Measurements from ENCODE around the gene EHD4. TPM values are rescaled to one million over a fixed set of nuclear protein-coding genes. Genes with fewer than 3 reads are reported as not detected.

EHD4 gene
- total RNA-seq, 1 experiment from 2014 or later = 20.2 TPM

- no peaks in the 10 kb centered on the region for H3K27me3 Mint-ChIP-seq (ENCODE audit: unreplicated experiment)
- no peak overlapping the region for H3K27ac Mint-ChIP-seq (ENCODE audit: unreplicated experiment)
- intact Hi-C loops (cut with micrococcal nuclease; ENCODE audit: unreplicated experiment) = no loop called here
- peaks cover 2% of the 10 kb centered on the region for H3K36me3 Mint-ChIP-seq (ENCODE audit: insufficient read depth, unreplicated experiment)
- H3K4me3 Mint-ChIP-seq (ENCODE audit: low read depth, unreplicated experiment) = no peak overlapping the region
- H3K9me3 Mint-ChIP-seq (ENCODE audit: low read depth, unreplicated experiment) = no peaks in the 10 kb centered on the region
- CTCF ChIA-PET = no interaction called here
- H3K4me1 Mint-ChIP-seq (ENCODE audit: low read depth, unreplicated experiment) = no peaks in the 10 kb centered on the region
- BruUV-seq (replicated peaks) = no TSS peak
- no peak for TF ChIP-seq CTCF (IDR thresholded peaks at IDR 0.05; ENCODE audit: unreplicated experiment)
- no peak for DNase-seq
Observed at GRCh38 chr15:41977757-41978383, 5.5 kb upstream of the EHD4 start.

- no peak for DNase-seq
- intact Hi-C loops (cut with micrococcal nuclease; ENCODE audit: unreplicated experiment) = no loop called here
- no TSS peak for BruUV-seq (replicated peaks)
- no peaks in the 10 kb centered on the region for H3K4me1 Mint-ChIP-seq (ENCODE audit: low read depth, unreplicated experiment)
- no peak overlapping the region for H3K4me3 Mint-ChIP-seq (ENCODE audit: low read depth, unreplicated experiment)
- peaks cover 15% of the 10 kb centered on the region for H3K36me3 Mint-ChIP-seq (ENCODE audit: insufficient read depth, unreplicated experiment)
- H3K27ac Mint-ChIP-seq (ENCODE audit: unreplicated experiment) = no peak overlapping the region
- H3K27me3 Mint-ChIP-seq (ENCODE audit: unreplicated experiment) = no peaks in the 10 kb centered on the region
- H3K9me3 Mint-ChIP-seq (ENCODE audit: low read depth, unreplicated experiment) = no peaks in the 10 kb centered on the region
- CTCF ChIA-PET = no interaction called here
- no peak for TF ChIP-seq CTCF (IDR thresholded peaks at IDR 0.05; ENCODE audit: unreplicated experiment)
Observed at GRCh38 chr15:41975669-41976068, 3.3 kb upstream of the EHD4 start.

GRCh38 chr15:41974041-41974440 is 1.7 kb upstream of the EHD4 start:
- Mint-ChIP-seq H3K27ac (ENCODE audit: unreplicated experiment) (no peak overlapping the region), H3K36me3 (ENCODE audit: insufficient read depth, unreplicated experiment) (peaks cover 15% of the 10 kb centered on the region), H3K4me3 (ENCODE audit: low read depth, unreplicated experiment) (no peak overlapping the region), H3K9me3 (ENCODE audit: low read depth, unreplicated experiment) (no peaks in the 10 kb centered on the region), H3K4me1 (ENCODE audit: low read depth, unreplicated experiment) (peaks cover 10% of the 10 kb centered on the region), H3K27me3 (ENCODE audit: unreplicated experiment) (no peaks in the 10 kb centered on the region)
- no peak for TF ChIP-seq CTCF (IDR thresholded peaks at IDR 0.05; ENCODE audit: unreplicated experiment)
- no TSS peak for BruUV-seq (replicated peaks)
- CTCF ChIA-PET = no interaction called here
- no peak for DNase-seq
- intact Hi-C loops (cut with micrococcal nuclease; ENCODE audit: unreplicated experiment) = loop anchor here (5.0 kb wide), 1 partner anchor 47 kb away; no protein-coding TSS in a partner anchor

- H3K27me3 Mint-ChIP-seq (ENCODE audit: unreplicated experiment) = no peaks in the 10 kb centered on the region
- BruUV-seq (replicated peaks) = no TSS peak
- CTCF ChIA-PET = interaction anchor here (0.7 to 2.2 kb wide), 9 partner anchors 10 to 198 kb away, joined by 3 to 9 read pairs (median 3); partner anchors contain the start of genes MAPKBP1 and PLA2G4B
- no peaks in the 10 kb centered on the region for H3K9me3 Mint-ChIP-seq (ENCODE audit: low read depth, unreplicated experiment)
- H3K27ac Mint-ChIP-seq (ENCODE audit: unreplicated experiment) = no peak overlapping the region
- peak; percentile 31 for DNase-seq
- intact Hi-C loops (cut with micrococcal nuclease; ENCODE audit: unreplicated experiment) = loop anchor here (5.0 kb wide), 1 partner anchor 45 kb away; no protein-coding TSS in a partner anchor
- TF ChIP-seq CTCF (IDR thresholded peaks at IDR 0.05; ENCODE audit: unreplicated experiment) = no peak
- peak overlapping the region; percentile 68 for H3K4me3 Mint-ChIP-seq (ENCODE audit: low read depth, unreplicated experiment)
- H3K36me3 Mint-ChIP-seq (ENCODE audit: insufficient read depth, unreplicated experiment) = peaks cover 21% of the 10 kb centered on the region
- H3K4me1 Mint-ChIP-seq (ENCODE audit: low read depth, unreplicated experiment) = peaks cover 26% of the 10 kb centered on the region
Observed at GRCh38 chr15:41971895-41972252, 483 bp downstream of the EHD4 start.

Data from Calu3 (cell line).